IMR-90 (cell line): ENCODE data around the gene FAIM2.

ENCODE experiments used
- CEBPB ChIP-seq: IDR thresholded peaks from 2 replicates; pipeline ENCODE4 v1.6.1; 2012; ENCODE audit warnings: low read depth, low read length, improper control_type of control experiment
- CHD1 ChIP-seq: IDR thresholded peaks from 2 replicates; pipeline ENCODE4 v1.6.1; 2012; ENCODE audit warnings: low read depth, low read length, improper control_type of control experiment
- FOS ChIP-seq: fragments of 150-350 bp; IDR thresholded peaks from 2 replicates; pipeline ENCODE4 v1.6.1; 2016; ENCODE audit warnings: low read depth, low read length
- MAFK ChIP-seq: IDR thresholded peaks from 2 replicates; pipeline ENCODE4 v1.6.1; 2012; ENCODE audit warnings: low read depth, low read length, improper control_type of control experiment
- MAZ ChIP-seq: IDR thresholded peaks from 2 replicates; pipeline ENCODE4 v1.6.1; 2012; ENCODE audit warnings: low read depth, mild to moderate bottlenecking, low read length, improper control_type of control experiment, moderate library complexity, borderline replicate concordance
- MXI1 ChIP-seq: IDR thresholded peaks from 2 replicates; pipeline ENCODE4 v1.6.1; 2012; ENCODE audit warnings: low read depth, mild to moderate bottlenecking, low read length, moderate library complexity, borderline replicate concordance
- POLR2A ChIP-seq: IDR thresholded peaks from 2 replicates; pipeline ENCODE4 v1.6.1; 2012; ENCODE audit warnings: mild to moderate bottlenecking, low read depth, low read length
- RAD21 ChIP-seq: IDR thresholded peaks from 2 replicates; pipeline ENCODE4 v1.6.1; 2012; ENCODE audit warnings: low read length, improper control_type of control experiment
- RCOR1 ChIP-seq: IDR thresholded peaks from 2 replicates; pipeline ENCODE4 v1.6.1; 2012; ENCODE audit warnings: mild to moderate bottlenecking, low read length, improper control_type of control experiment; ENCODE audit not compliant: insufficient replicate concordance
- RFX5 ChIP-seq: IDR thresholded peaks from 2 replicates; pipeline ENCODE4 v1.8.0; 2012; ENCODE audit warnings: low read depth, mild to moderate bottlenecking, low read length, moderate library complexity
- SMC3 ChIP-seq: fragments of 150-350 bp; IDR thresholded peaks from 2 replicates; pipeline ENCODE4 v1.6.1; 2016; ENCODE audit warnings: low read depth, mild to moderate bottlenecking, antibody characterized with exemption, low read length, moderate library complexity
- TF ChIP-seq, protein P1 (sequence below): fragments of 150-350 bp; IDR thresholded peaks from 2 replicates; pipeline ENCODE4 v1.6.1; 2017; ENCODE audit warnings: mild to moderate bottlenecking, antibody characterized with exemption, low read length, low read depth
- TF ChIP-seq, protein P2 (sequence below): conservative IDR thresholded peaks from 2 replicates; pipeline ENCODE4 v1.5.1; 2012; ENCODE audit warnings: mild to moderate bottlenecking, low read depth, low read length, improper control_type of control experiment
- TF ChIP-seq, protein P3 (sequence below): fragments of 150-350 bp; IDR thresholded peaks from 2 replicates; pipeline ENCODE4 v1.6.1; 2016; ENCODE audit warnings: low read depth, mild to moderate bottlenecking, low read length, moderate library complexity, borderline replicate concordance

DNA sequence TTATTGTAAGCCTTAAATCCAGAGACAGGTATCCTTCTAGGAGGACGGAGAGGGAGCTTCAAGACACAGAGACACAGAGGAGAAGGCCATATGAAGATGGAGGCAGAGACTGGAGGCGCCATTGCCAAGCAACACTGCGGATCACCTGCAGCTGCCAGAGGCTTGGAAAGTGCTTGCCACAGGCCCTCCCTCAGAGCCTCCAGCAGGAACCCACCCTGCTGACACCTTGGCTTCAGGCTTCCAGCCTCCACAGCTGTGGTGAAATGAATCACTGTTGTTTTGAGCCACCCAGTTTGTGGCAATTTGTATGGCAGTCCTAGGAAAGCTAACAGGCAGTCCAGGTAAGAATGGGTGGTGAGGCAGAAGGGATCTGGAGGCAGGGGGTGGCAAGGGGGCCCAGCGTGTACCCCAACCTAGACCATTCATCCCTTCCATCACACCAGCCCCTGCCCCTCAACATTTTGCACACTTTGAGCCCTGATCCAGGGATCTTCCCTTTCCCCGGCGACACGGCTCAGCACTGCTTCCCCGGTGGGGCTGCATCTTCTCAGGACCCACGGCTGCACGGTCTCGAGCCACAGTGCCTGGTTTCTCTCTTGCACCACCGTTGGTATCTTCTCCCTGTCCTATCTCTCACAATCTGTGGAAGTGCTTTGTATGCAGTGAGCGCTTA, 38.5 kb downstream of the FAIM2 start:
- TF ChIP-seq, protein P1, sequence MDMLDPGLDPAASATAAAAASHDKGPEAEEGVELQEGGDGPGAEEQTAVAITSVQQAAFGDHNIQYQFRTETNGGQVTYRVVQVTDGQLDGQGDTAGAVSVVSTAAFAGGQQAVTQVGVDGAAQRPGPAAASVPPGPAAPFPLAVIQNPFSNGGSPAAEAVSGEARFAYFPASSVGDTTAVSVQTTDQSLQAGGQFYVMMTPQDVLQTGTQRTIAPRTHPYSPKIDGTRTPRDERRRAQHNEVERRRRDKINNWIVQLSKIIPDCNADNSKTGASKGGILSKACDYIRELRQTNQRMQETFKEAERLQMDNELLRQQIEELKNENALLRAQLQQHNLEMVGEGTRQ: no peak
- TF ChIP-seq, protein P2, sequence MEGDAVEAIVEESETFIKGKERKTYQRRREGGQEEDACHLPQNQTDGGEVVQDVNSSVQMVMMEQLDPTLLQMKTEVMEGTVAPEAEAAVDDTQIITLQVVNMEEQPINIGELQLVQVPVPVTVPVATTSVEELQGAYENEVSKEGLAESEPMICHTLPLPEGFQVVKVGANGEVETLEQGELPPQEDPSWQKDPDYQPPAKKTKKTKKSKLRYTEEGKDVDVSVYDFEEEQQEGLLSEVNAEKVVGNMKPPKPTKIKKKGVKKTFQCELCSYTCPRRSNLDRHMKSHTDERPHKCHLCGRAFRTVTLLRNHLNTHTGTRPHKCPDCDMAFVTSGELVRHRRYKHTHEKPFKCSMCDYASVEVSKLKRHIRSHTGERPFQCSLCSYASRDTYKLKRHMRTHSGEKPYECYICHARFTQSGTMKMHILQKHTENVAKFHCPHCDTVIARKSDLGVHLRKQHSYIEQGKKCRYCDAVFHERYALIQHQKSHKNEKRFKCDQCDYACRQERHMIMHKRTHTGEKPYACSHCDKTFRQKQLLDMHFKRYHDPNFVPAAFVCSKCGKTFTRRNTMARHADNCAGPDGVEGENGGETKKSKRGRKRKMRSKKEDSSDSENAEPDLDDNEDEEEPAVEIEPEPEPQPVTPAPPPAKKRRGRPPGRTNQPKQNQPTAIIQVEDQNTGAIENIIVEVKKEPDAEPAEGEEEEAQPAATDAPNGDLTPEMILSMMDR: no peak
- TF ChIP-seq POLR2A (no peak), CEBPB (no peak), RFX5 (no peak), MAZ (no peak), MAFK (no peak), RAD21 (no peak), SMC3 (no peak), MXI1 (no peak), FOS (no peak), RCOR1 (no peak), CHD1 (no peak)
- TF ChIP-seq, protein P3, sequence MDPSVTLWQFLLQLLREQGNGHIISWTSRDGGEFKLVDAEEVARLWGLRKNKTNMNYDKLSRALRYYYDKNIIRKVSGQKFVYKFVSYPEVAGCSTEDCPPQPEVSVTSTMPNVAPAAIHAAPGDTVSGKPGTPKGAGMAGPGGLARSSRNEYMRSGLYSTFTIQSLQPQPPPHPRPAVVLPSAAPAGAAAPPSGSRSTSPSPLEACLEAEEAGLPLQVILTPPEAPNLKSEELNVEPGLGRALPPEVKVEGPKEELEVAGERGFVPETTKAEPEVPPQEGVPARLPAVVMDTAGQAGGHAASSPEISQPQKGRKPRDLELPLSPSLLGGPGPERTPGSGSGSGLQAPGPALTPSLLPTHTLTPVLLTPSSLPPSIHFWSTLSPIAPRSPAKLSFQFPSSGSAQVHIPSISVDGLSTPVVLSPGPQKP: no peak
